Fibroblast of pulmonary artery (primary cell): ENCODE results near the gene LINC01488.

Experiments used
- DNase-seq: peaks from one replicate; pipeline ENCODE4 v3.0.0-alpha.2; 2010; ENCODE audit warnings: low read depth
- H3K4me3 ChIP-seq: replicated peaks from 2 replicates; pipeline ENCODE4 v1.5.1; 2011; ENCODE audit warnings: low read depth, mild to moderate bottlenecking, control low read depth, low read length, moderate library complexity
- CTCF ChIP-seq: IDR thresholded peaks from 2 replicates; pipeline ENCODE4 v1.5.1; 2011; ENCODE audit warnings: mild to moderate bottlenecking, control low read depth, low read length, inconsistent platforms; ENCODE audit errors: missing control alignments

Gene LINC01488

GRCh38 chr11:69479591-69480271, 1.7 kb upstream of the LINC01488 start:
- no peak for DNase-seq
- H3K4me3 ChIP-seq = no peak overlapping the region
- no peak for TF ChIP-seq CTCF

- TF ChIP-seq CTCF = no peak
- DNase-seq = peak; percentile 27
- H3K4me3 ChIP-seq = no peak overlapping the region
Observed at GRCh38 chr11:69480547-69481392, 693 bp upstream of the LINC01488 start.

- TF ChIP-seq CTCF = no peak
- no peak for DNase-seq
- H3K4me3 ChIP-seq = no peak overlapping the region
Observed at GRCh38 chr11:69482322-69482721, 859 bp downstream of the LINC01488 start.

GRCh38 chr11:69483170-69483569, 1.7 kb downstream of the LINC01488 start:
- DNase-seq = no peak
- no peak for TF ChIP-seq CTCF
- no peak overlapping the region for H3K4me3 ChIP-seq

GRCh38 chr11:69483691-69484426, 2.4 kb downstream of the LINC01488 start:
- DNase-seq = no peak
- no peak overlapping the region for H3K4me3 ChIP-seq
- no peak for TF ChIP-seq CTCF

GRCh38 chr11:69484427-69485259, 3.2 kb downstream of the LINC01488 start:
- no peak for DNase-seq
- no peak overlapping the region for H3K4me3 ChIP-seq
- TF ChIP-seq CTCF = no peak
